ENCODE measurements around the gene KAZALD1. TPM values are rescaled to one million over a fixed set of nuclear protein-coding genes. Genes with fewer than 3 reads are reported as not detected.

The KAZALD1 gene
- total and polyA plus RNA-seq, 12 donors, result 3.3 to 16.5 (median 9.9) TPM

DNA sequence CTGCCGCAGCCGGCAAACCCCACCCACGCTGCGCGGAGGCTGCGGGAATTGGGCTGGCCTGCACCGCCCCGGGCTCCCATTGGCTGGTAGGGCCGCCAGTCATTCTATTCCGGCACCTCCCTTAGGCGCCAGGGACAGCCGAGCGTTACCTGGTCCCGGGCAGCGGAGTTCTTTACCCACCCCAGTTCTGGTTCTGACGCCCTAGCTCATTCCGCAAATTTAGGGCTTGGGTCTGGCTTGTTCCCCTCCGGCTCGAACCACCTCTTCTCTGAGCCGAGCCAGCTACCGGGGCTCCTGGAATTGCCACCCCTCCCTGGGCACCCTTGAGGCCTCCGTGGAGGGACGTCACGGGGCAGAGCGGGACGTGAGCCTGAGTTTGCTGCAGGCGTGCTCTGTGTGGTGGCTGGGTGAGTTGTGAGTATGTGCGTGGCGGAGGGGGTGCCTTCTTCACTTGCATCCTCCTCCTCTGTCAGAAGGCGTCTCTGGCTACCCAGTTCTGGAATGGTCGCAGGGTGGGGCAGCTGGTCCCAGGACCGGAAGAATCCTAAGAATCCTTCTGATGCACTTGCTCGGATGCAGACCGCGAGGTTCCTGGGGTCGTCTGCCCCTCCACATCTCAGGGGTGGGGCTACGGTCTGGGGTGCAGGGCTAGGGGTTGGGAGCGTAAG, 30.5 kb upstream of the KAZALD1 start, which contains the start of the genes PDZD7 and SFXN3:
PDZD7 (minus strand) TSS at position 2 of the 668 bp plus-strand sequence. CDS start 910 bp downstream, outside the sequence.
SFXN3 (plus strand) TSS at position 107 of the 668 bp plus-strand sequence. CDS start 3,461 bp downstream, outside the sequence.
- WGBS, 2 donors, result 0 to 1% methylated on average over 38 of the region's 38 CpGs
- TF ChIP-seq, protein P1, sequence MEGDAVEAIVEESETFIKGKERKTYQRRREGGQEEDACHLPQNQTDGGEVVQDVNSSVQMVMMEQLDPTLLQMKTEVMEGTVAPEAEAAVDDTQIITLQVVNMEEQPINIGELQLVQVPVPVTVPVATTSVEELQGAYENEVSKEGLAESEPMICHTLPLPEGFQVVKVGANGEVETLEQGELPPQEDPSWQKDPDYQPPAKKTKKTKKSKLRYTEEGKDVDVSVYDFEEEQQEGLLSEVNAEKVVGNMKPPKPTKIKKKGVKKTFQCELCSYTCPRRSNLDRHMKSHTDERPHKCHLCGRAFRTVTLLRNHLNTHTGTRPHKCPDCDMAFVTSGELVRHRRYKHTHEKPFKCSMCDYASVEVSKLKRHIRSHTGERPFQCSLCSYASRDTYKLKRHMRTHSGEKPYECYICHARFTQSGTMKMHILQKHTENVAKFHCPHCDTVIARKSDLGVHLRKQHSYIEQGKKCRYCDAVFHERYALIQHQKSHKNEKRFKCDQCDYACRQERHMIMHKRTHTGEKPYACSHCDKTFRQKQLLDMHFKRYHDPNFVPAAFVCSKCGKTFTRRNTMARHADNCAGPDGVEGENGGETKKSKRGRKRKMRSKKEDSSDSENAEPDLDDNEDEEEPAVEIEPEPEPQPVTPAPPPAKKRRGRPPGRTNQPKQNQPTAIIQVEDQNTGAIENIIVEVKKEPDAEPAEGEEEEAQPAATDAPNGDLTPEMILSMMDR (IDR thresholded peaks at IDR 0.05), result no peak
- Histone ChIP-seq H3K4me3 (peak within 1 kb of the TSS; percentile 70 to 83 (median 77)), H3K9me3 (no peaks in the 10 kb centered on the region), H3K4me1 (peaks cover 10 to 34% (median 26%) of the 10 kb centered on the region in 9 donors), H3K27me3 (no peaks in the 10 kb centered on the region), H3K36me3 (peaks cover 0 to 19% (median 13%) of the 10 kb centered on the region in 9 donors), H3K27ac (peak within 1 kb of the TSS; percentile 93 to 99 (median 98))
- intact Hi-C loops (cut with DNase I), result loop anchor here in 2 of 10 donors (5.0 kb wide), 2 partner anchors 34 to 44 kb away; partner anchors contain the start of genes LZTS2 (in 1 of the 2), MRPL43 (in 1 of the 2) and TWNK (in 1 of the 2)
- DNase-seq (peak; percentile 98 to 99), ATAC-seq (peak; percentile 85 to 93 (median 91))

DNA sequence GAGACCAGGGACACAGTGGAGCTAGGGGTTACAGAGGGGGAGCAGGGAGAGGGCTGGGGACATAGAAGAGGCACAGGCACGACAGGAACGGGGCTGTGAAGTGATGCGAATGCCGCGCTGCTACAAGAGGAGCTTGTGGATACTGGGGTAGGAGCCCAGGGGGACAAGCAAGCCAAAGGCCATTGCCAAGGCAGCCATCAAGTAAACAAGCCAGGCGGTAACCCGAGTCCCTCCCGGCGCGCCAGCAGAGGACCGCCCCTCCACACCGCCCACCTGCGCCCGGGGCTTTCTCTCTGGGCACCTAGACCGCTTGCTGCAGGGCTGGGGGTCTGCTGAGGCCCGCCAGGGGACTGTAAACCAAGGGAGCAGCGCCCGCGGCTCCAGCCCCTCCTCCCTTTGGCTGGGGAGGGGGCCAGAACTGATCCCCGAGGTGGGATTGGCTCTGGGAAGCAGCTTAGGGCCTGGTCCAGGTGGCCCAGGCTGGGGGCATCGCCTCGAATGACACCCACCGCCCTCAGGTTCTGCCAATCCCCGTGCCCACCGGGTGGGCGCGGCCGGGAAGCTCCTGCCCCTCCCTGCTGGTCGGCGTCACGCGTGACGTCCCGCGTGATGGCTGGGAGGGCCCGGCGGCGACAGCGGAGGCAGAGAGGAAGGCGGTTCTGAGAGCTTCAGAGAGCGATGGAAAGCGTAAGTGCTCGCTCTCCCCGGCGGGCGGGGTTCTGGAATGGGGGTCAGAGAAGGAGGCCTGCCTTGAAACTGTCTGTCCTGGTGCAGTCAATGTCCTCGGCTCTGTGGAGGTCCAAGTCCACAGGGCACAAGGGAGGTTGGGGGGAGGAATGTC, 29.8 kb upstream of the KAZALD1 start:
- TF ChIP-seq, protein P1 (IDR thresholded peaks at IDR 0.05), result no peak
- Histone ChIP-seq H3K36me3 (peaks cover 0 to 27% (median 21%) of the 10 kb centered on the region in 9 donors), H3K9me3 (no peaks in the 10 kb centered on the region), H3K4me1 (peaks cover 10 to 34% (median 26%) of the 10 kb centered on the region in 9 donors), H3K27me3 (no peaks in the 10 kb centered on the region), H3K4me3 (peak overlapping the region; percentile 70 to 83 (median 77)), H3K27ac (peak overlapping the region; percentile 93 to 99 (median 98))
- 1 to 2% methylated on average over 37 to 47 of the region's 47 CpGs for WGBS, 2 donors
- ATAC-seq (peak; percentile 67 to 87 (median 82)), DNase-seq (peak; percentile 86 to 87)
- intact Hi-C loops (cut with DNase I), result loop anchor here in 2 of 10 donors (5.0 kb wide), 2 partner anchors 35 to 45 kb away; partner anchors contain the start of genes LZTS2 (in 1 of the 2), MRPL43 (in 1 of the 2) and TWNK (in 1 of the 2)

DNA sequence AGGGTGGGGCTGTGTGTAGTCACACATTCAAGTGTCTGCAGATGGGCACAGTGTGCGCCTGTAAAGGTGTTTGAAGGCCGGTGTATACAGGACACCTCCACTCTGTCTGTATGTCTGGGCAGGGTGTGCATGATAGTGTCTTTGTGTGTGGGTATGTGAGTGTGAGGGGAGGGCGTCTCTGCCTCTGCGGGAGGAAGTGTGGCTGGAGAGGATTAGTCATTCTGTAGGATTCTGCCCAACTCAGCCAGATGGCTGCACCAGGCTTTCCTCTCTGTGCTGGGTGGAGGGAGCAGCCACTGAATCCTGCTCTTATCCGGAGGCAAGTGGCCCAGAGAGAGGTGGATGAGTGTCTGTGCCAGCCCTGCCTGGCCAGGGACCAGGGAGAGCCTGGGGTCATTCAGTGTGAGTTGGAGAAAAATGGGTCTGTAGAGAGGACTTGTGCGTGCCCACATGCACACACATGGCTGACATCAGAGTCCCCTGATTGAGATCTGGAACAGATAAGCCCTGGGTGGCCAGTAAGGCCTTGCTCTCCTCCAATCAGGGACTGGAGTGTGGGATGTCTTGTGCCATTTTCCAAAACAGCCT, 29.1 kb upstream of the KAZALD1 start:
- TF ChIP-seq, protein P1 (IDR thresholded peaks at IDR 0.05), result no peak
- peaks cover 0 to 34% (median 28%) of the 10 kb centered on the region in 9 donors for H3K36me3 ChIP-seq
- H3K27me3 ChIP-seq, result no peaks in the 10 kb centered on the region
- ATAC-seq (peak; percentile 37 to 77 (median 69)), DNase-seq (peak; percentile 52 to 74)
- peaks cover 10 to 34% (median 26%) of the 10 kb centered on the region in 9 donors for H3K4me1 ChIP-seq
- peak overlapping the region; percentile 70 to 83 (median 77) for H3K4me3 ChIP-seq
- WGBS, 2 donors, result 13 to 26% methylated on average over 6 of the region's 6 CpGs
- intact Hi-C loops (cut with DNase I), result loop anchor here in 2 of 10 donors (5.0 kb wide), 2 partner anchors 35 to 45 kb away; partner anchors contain the start of genes LZTS2 (in 1 of the 2), MRPL43 (in 1 of the 2) and TWNK (in 1 of the 2)
- peak overlapping the region; percentile 93 to 99 (median 98) for H3K27ac ChIP-seq
- no peaks in the 10 kb centered on the region for H3K9me3 ChIP-seq
